ENCODE data around the gene WASF3.

Gene WASF3

DNA sequence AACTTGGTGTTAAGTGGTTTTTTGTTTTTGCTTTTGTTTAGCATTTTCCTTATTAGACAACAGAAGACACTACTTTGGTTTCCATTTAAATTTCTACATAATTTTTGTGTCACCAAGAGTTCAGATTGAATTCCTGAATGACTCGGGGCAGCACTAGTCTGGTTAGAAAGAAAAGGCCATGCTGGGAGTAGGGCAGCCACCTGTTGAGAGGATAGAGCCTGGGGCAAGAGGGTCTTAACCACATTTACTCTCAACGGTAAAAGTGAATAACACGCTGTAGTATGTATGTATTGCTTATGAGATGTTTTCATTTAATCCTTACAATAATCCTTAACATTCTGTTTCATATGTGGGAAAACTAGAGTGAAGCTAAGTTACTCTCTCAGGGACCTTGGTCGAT is 131.5 kb downstream of the WASF3 start:
- no peak for DNase-seq

DNA sequence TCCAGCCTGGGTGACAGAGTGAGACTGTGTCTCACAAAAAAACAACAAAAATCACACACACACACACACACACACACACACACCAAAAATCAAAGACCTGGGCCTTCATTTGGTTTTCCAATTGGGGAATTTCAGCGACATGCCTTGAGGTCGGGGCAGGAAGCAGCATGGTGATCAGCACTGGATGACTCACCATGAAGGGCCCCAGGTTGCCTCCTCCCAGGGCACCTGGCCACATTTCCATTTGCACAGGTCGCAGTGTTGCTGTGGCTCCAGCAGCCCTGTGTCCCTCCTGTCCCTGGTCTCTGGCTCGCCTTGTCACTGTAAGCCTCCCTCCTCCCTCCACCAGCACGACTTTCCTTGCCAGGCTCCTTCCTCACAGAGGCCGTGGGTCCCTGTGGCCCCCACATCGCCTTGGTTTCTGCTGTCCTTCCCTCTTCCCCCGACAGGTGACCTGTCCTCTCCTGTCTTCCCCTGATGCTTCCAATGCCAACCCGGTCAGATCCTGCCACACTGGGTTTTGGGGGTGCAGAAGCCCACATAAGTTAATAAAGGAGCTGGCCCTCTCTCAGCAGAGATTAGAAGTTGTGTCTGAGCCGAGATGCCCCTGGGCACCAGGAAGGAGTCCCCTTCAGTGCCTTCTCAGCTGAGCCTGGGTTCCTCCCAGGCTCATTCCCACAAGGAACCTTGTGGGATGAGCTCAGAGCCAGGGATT is 136.4 kb downstream of the WASF3 start:
- no peak for DNase-seq

- no peak for DNase-seq
Measured at GRCh38 chr13:26694609-26695359, 137.3 kb downstream of the WASF3 start.

GRCh38 chr13:26695360-26695705 is 137.8 kb downstream of the WASF3 start:
- DNase-seq = no peak

DNA sequence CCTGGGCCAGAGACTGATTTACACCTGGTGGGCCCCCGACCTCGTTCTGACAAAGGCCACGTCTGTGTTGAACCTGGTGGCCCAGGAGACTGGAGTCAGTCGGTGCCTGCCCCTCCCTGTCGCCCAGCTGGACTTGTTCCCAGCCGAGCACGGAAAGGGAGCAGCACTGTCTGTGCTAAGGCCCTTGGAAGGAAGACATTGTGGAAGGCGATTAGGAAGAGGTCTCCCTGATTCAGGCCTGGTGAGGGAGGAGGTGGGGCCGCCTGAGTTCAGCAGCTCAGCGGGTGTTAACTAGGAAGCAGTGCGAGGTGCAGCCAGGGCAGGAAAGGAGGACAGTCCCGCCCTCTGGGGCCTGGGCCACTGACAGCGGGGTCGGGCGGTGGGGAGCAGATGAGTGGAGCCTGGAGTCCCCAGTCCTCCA is 138.4 kb downstream of the WASF3 start:
- no peak for DNase-seq

GRCh38 chr13:26697069-26697955 is 139.8 kb downstream of the WASF3 start:
- no peak for DNase-seq

DNA sequence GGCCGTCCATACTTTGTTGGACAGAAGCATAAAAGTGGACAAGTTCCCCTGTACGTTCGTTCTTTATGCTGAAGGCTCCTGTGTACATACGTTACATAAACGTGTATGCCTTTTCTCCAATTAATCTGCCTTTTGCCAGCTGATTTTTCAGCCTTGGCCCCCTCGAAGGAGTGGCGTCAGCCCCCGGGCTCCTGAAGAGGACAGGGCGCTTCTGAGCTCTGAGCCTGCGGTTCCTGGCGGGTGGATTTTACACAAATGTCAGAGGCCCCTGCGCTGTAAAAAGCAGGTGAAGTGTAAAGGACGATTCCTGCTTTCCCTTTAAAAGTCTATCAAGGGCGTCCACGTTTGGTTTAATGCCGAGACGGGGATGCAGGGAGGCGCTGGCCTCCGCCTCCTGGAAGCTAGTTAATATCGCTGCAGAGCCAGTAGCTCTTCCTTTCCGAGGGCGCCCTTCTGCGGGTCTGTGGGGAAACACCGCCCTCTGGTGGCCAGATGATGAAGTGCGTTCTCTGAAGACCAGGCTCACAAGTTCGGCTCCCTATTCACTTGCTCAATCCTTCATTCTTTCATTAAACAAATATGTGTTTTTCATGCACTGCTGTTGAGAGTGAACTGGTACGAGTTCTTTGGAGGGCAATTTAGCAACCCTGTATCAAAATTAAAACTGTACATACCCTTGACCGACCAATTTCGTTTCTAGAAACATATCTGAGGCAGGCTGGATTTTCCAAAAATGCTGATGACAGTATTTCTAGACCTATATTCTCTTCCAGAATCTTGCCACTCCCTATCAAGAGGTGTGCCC is 141.1 kb downstream of the WASF3 start:
- DNase-seq = peak; percentile 72 to 78

GRCh38 chr13:26699197-26699490 is 141.7 kb downstream of the WASF3 start:
- no peak for DNase-seq

GRCh38 chr13:26705536-26705935 is 148.1 kb downstream of the WASF3 start:
- DNase-seq = no peak

DNA sequence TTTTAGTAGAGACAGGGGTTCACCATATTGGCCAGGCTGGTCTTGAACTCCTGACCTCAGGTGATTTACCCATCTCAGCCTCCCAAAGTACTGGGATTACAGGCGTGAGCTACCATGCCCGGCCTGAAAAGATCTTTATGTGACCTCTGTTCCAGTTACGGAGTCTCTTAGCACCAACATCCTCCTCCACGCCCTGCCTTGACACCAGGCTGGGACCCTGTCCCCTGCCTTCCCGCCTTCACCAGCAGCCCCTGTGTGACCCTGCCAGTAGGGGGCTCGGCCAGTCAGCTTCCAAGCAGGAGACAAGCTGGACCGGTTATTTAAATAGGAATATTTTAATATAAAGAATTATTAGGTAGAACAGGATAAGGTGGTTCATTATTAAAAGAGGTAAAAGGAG is 148.9 kb downstream of the WASF3 start:
- no peak for DNase-seq

DNA sequence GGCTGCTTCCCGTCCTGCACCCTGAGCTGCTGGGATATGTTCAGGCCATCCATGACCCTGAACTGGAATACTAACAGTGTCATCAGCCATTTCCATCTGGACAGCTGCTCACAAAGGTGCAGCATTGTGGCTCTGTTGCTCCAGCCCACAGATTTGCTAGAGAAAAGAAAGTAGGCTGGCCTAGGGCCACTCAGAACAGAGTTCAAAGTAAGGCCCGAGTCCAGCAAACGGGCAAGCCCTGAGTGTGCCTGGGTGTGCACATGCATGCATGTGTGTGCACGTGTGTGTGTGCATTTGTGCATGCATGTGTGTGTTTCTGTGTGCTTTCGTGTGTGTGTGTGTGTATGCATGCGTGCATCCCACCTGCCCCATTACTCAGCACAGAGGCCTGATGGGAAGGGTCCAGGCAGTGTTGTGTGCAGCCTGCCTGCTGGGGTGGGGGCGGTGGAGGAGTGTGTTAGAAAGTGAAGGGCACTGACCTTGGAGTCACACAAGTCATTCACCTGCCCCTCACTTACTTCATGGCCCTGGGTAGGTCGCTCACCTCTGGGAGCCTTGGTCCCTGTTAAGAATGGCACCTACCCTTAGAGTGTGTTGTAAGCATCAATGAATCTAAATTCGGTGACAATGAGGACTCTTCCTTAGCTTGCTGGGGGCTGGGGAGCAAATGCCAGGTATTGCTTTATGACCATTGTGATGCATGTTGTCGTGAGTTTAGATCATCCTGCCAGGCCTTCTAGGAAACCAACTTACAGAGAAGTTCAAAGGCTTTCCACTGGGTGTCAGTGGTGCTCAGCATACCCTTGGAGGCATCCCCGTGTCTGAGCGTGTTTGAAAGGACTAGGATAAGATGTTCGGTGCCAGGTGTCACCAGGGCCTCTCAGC is 149.9 kb downstream of the WASF3 start:
- DNase-seq = peak; percentile 40 to 58

GRCh38 chr13:26708007-26708297 is 150.5 kb downstream of the WASF3 start:
- no peak for DNase-seq

- DNase-seq = no peak
Measured at GRCh38 chr13:26709461-26709860, 152.0 kb downstream of the WASF3 start.

GRCh38 chr13:26710166-26710565 is 152.7 kb downstream of the WASF3 start:
- no peak for DNase-seq

- no peak for DNase-seq
Measured at GRCh38 chr13:26711211-26711610, 153.7 kb downstream of the WASF3 start.

- DNase-seq = no peak
Measured at GRCh38 chr13:26713341-26713740, 155.9 kb downstream of the WASF3 start.

DNA sequence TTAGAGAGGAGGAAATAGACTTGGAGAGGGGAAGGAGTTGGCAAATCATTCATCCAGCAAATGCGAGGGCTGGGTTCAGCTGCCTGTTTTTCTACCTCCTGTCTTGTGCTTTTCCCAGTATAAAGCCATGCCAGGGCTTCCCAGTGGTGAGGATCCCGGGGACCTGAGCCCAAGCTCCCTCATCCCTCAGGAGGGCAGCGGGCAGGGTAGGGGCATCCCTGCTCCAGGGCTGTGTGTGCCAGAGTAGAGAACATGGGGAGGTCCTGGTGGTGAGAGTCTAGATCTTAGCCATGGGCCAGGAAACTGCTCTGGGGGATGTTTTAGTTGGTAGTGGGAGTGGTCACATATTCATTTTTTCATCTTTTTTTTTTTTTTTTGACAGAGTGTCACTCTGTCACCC is 159.5 kb downstream of the WASF3 start:
- DNase-seq = no peak

DNA sequence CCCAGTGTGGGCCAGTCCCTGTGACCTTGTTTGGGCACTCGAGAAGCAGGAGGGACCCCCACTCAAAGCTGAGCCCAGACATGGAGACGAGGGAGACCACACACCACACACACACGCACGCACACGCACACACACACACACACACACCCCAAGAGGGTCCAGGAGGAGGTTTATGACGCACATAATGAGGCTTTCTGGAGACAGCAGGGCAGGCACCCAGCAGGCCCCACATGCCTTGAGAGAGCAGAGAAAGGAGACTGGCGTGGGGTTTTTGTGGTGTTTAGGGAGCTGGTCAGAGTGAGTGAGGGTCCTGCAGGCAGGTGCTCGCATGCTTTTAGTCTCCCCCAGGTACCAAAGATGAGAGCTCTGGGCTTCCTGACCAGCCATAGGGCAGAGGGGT is 160.7 kb downstream of the WASF3 start:
- no peak for DNase-seq

DNA sequence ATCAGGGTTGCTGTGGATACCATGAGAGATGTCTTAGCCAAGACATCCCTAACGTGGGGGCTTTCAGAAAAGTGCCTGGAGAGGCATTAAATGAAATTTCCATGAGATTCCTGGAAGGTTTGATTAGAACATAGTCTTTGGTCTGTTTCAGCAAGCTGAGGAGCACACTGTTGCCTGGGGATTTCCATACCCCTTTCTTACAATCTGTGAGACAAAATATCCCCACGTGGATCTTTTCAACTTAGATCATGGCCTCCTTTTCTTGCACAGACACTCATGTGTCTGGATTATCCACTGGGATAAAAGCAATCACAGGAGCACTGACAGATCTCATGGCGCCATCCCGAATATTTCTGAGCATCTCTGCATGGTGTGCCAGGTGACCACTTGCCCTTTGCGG is 161.4 kb downstream of the WASF3 start:
- no peak for DNase-seq

- DNase-seq = peak in 1 of 2 experiments; percentile 36
Measured at GRCh38 chr13:26719356-26719945, 162.0 kb downstream of the WASF3 start.

DNA sequence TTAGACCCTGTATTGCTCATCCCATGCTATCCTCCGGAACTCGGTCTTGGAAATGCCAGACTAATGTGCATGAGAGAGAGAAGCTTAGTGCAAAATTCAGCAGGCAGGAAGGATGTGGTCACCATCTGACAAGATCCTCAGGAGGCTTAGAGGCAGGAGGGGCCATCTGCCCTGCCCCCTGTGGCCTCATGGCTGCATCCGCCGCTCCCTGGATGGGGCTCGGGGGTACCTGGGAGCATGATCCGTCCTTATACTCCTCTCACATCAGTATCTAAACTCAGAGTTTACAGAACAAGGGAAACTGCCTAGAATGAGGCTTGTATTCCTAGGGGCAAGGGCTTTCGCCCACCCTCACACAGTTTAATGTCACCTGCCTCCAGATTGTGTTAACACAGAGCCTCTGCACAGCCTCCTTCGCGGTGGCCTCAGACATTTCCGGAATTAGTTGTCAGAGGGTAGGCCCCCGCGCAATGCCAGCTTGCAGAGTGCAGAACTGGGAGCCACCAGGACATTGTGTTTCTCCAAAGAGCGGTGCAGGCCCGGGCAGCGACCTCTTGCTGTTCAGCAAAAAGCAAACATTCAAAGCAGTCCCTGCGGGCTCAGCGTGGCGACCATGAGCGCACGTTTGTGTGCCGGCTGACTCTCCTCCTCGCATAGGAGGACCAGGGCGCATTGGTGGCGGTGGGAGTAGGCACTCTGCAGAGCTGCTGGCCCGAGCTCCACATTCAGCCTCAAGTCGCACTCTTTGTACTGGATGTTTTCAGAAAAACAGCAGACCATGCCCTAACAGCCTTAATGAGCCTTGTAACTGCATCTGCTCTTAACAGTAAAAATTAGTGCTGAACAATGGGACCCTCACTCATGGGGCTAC is 164.0 kb downstream of the WASF3 start:
- peak; percentile 16 to 62 for DNase-seq

All from NCI-H1930 (cell line).